Measurements from ENCODE around the gene PHACTR3.
A peak's percentile ranks its signal among the peaks of the same experiment; 100 is the strongest.

Gene PHACTR3

GRCh38 chr20:59823030-59823423, 218.7 kb downstream of the PHACTR3 start:
- DNase-seq, result no peak

GRCh38 chr20:59823491-59824259, 219.3 kb downstream of the PHACTR3 start:
- DNase-seq, result no peak

- DNase-seq, result no peak
Observed at GRCh38 chr20:59824711-59825562, 220.6 kb downstream of the PHACTR3 start.

- DNase-seq, result no peak
Observed at GRCh38 chr20:59825563-59825920, 221.2 kb downstream of the PHACTR3 start.

GRCh38 chr20:59825944-59826759, 221.8 kb downstream of the PHACTR3 start:
- DNase-seq, result peak; percentile 39

GRCh38 chr20:59827138-59828056, 223.1 kb downstream of the PHACTR3 start:
- DNase-seq, result no peak

- no peak for DNase-seq
Observed at GRCh38 chr20:59828125-59829053, 224.0 kb downstream of the PHACTR3 start.

GRCh38 chr20:59829054-59829785, 224.9 kb downstream of the PHACTR3 start:
- DNase-seq, result no peak

GRCh38 chr20:59829786-59830664, 225.7 kb downstream of the PHACTR3 start:
- DNase-seq, result no peak

- DNase-seq, result peak; percentile 10
Observed at GRCh38 chr20:59830665-59831023, 226.3 kb downstream of the PHACTR3 start.

- DNase-seq, result no peak
Observed at GRCh38 chr20:59831024-59831915, 226.9 kb downstream of the PHACTR3 start.

- DNase-seq, result no peak
Observed at GRCh38 chr20:59831916-59832270, 227.6 kb downstream of the PHACTR3 start.

GRCh38 chr20:59832406-59833363, 228.3 kb downstream of the PHACTR3 start:
- DNase-seq, result no peak

GRCh38 chr20:59835057-59835447, 230.7 kb downstream of the PHACTR3 start:
- DNase-seq, result no peak

GRCh38 chr20:59835448-59836395, 231.4 kb downstream of the PHACTR3 start:
- DNase-seq, result peak; percentile 54

GRCh38 chr20:59836767-59837166, 232.4 kb downstream of the PHACTR3 start:
- peak; percentile 63 for DNase-seq
